ENCODE measurements around the gene CCDC188.
A peak's percentile ranks its signal among the peaks of the same experiment; 100 is the strongest.

Gene CCDC188

GRCh38 chr22:20149257-20150250 lies 1.3 kb downstream of the CCDC188 start:
- Mint-ChIP-seq H3K9me3 (no peaks in the 10 kb centered on the region), H3K27ac (no peak overlapping the region), H3K4me1 (peaks cover 8% of the 10 kb centered on the region), H3K4me3 (no peak overlapping the region), H3K27me3 (peaks cover 11% of the 10 kb centered on the region), H3K36me3 (peaks cover 11% of the 10 kb centered on the region)
- ATAC-seq: no peak

GRCh38 chr22:20148414-20148813 lies 2.4 kb downstream of the CCDC188 start:
- Mint-ChIP-seq H3K4me1 (peaks cover 8% of the 10 kb centered on the region), H3K36me3 (peaks cover 22% of the 10 kb centered on the region), H3K9me3 (no peaks in the 10 kb centered on the region), H3K27me3 (no peaks in the 10 kb centered on the region), H3K4me3 (no peak overlapping the region), H3K27ac (no peak overlapping the region)
- no peak for ATAC-seq

- peak; percentile 65 for ATAC-seq
- no peaks in the 10 kb centered on the region for H3K27me3 Mint-ChIP-seq
- peaks cover 24% of the 10 kb centered on the region for H3K36me3 Mint-ChIP-seq
- H3K4me1 Mint-ChIP-seq: peaks cover 8% of the 10 kb centered on the region
- H3K4me3 Mint-ChIP-seq: no peak overlapping the region
- H3K9me3 Mint-ChIP-seq: no peaks in the 10 kb centered on the region
- peak overlapping the region; percentile 79 for H3K27ac Mint-ChIP-seq
Observed at GRCh38 chr22:20147237-20147988, 3.4 kb downstream of the CCDC188 start.

DNA sequence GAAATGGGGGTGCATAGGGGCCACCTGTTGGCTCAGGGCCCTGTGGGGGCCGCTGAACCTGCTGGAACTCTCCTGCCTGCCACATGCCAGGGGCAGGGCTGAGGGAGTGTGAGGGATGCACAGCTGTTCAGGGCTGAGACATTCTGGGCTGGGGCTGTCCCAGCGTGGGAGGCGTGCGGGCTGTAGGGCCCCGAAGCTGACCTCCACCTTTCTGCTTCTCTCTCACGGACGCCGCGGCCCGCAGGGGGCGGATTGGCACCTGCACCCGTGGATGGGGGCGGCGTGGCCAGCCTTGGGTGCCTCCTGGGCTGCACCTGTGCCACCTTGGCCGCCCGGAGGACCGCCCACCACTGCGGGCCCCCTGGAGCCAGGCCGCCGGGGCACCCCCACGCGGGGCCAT lies 4.1 kb downstream of the CCDC188 start:
- Mint-ChIP-seq H3K4me1 (peaks cover 8% of the 10 kb centered on the region), H3K9me3 (no peaks in the 10 kb centered on the region), H3K4me3 (no peak overlapping the region), H3K27me3 (no peaks in the 10 kb centered on the region), H3K27ac (peak overlapping the region; percentile 79), H3K36me3 (peaks cover 24% of the 10 kb centered on the region)
- ATAC-seq: peak; percentile 71

DNA sequence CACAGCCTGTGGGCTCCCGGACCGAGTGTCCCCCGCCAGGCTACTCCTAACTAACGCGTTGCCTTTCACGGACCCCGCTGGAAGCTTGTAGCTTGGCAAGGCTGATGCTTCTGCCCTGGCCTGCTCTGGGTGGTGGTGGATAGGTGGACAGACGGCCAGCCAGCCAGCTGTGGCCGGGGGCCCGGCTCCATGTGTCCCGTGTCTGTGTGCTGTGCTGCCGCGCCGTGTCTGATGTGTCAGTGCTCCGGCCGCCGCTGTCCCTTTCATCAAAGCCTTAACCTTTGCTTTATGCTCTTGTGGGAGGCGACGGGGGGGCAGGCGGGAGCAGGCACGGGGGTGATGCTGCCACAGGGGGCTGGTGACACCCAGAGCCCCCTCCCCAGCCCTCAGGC lies 5.0 kb downstream of the CCDC188 start:
- H3K4me3 Mint-ChIP-seq: no peak overlapping the region
- no peaks in the 10 kb centered on the region for H3K9me3 Mint-ChIP-seq
- H3K27me3 Mint-ChIP-seq: no peaks in the 10 kb centered on the region
- ATAC-seq: no peak
- H3K36me3 Mint-ChIP-seq: peaks cover 24% of the 10 kb centered on the region
- peaks cover 8% of the 10 kb centered on the region for H3K4me1 Mint-ChIP-seq
- peak overlapping the region; percentile 79 for H3K27ac Mint-ChIP-seq

- H3K27me3 Mint-ChIP-seq: no peaks in the 10 kb centered on the region
- ATAC-seq: no peak
- peaks cover 8% of the 10 kb centered on the region for H3K4me1 Mint-ChIP-seq
- peaks cover 24% of the 10 kb centered on the region for H3K36me3 Mint-ChIP-seq
- H3K4me3 Mint-ChIP-seq: no peak overlapping the region
- H3K27ac Mint-ChIP-seq: no peak overlapping the region
- H3K9me3 Mint-ChIP-seq: no peaks in the 10 kb centered on the region
Observed at GRCh38 chr22:20145206-20145831, 5.5 kb downstream of the CCDC188 start.

DNA sequence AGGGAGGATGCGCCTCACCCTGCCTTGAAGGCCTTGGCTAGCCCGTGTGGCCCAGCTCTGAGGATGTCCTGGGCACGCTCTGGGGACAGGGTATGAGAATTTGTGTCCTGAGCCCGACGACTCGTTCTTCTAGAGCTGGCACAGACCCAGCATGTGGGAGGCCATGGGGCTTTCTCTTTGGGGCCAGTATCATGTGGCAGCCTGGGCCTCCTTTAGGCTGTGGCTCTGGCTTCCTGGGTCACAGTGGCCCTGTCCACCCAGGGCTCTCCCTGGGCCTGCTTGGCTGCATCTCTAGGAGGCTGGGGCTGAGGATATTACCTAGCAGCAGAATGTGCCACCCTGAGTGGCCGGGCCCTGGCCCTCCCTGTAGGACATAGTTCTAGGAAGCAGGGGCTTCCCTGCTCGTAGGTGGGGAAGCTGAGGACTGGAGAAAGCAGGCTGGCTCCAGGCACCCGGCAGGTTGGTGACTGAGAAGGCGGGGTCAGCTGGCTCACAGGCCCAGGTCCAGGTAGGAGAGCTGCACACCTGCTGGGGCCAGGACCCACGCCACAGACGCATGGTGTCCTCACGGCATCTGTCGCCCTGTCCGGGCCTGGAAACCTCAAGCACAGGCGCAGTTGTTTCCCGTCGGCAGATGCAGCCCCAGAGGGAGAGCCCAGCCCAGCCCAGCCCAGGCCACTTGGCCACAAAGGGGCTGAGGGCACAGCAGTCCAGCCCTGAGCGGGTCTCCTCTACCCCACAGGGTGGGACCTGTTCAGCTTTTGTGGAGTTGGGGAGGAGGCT lies 6.8 kb downstream of the CCDC188 start:
- no peak overlapping the region for H3K27ac Mint-ChIP-seq
- peaks cover 8% of the 10 kb centered on the region for H3K4me1 Mint-ChIP-seq
- H3K9me3 Mint-ChIP-seq: no peaks in the 10 kb centered on the region
- H3K27me3 Mint-ChIP-seq: no peaks in the 10 kb centered on the region
- peaks cover 36% of the 10 kb centered on the region for H3K36me3 Mint-ChIP-seq
- no peak overlapping the region for H3K4me3 Mint-ChIP-seq
- ATAC-seq: no peak

DNA sequence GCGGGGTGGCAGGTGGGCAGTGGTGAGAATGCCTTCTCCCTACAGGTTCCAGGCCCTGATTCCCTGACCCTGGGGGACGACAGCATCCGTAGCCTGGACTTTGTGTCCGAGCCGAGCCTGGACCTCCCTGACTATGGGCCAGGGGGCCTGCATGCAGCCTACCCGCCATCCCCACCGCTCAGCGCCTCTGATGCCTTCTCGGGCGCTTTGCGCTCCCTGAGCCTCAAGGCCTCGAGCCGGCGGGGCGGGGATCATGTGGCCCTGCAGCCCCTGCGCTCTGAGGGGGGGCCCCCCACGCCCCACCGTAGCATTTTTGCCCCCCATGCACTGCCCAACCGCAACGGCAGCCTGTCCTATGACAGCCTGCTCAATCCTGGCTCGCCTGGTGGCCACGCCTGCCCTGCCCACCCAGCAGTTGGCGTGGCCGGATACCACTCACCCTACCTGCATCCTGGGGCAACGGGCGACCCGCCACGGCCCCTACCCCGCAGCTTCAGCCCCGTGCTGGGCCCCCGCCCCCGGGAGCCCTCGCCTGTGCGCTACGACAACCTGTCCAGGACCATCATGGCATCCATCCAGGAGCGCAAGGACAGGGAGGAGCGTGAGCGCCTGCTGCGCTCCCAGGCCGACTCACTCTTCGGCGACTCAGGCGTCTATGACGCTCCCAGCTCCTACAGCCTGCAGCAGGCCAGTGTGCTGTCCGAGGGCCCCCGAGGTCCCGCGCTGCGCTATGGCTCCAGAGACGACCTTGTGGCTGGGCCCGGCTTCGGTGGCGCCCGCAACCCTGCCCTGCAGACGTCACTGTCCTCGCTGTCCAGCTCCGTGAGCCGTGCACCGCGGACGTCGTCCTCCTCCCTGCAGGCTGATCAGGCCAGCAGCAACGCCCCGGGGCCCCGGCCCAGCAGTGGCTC lies 7.9 kb downstream of the CCDC188 start:
- H3K36me3 Mint-ChIP-seq: peaks cover 37% of the 10 kb centered on the region
- ATAC-seq: no peak
- no peak overlapping the region for H3K4me3 Mint-ChIP-seq
- H3K27ac Mint-ChIP-seq: no peak overlapping the region
- peaks cover 11% of the 10 kb centered on the region for H3K4me1 Mint-ChIP-seq
- no peaks in the 10 kb centered on the region for H3K27me3 Mint-ChIP-seq
- no peaks in the 10 kb centered on the region for H3K9me3 Mint-ChIP-seq

- H3K4me1 Mint-ChIP-seq: peaks cover 18% of the 10 kb centered on the region
- H3K36me3 Mint-ChIP-seq: peaks cover 38% of the 10 kb centered on the region
- no peak overlapping the region for H3K4me3 Mint-ChIP-seq
- no peak overlapping the region for H3K27ac Mint-ChIP-seq
- ATAC-seq: no peak
- no peaks in the 10 kb centered on the region for H3K9me3 Mint-ChIP-seq
- no peaks in the 10 kb centered on the region for H3K27me3 Mint-ChIP-seq
Observed at GRCh38 chr22:20141186-20142077, 9.4 kb downstream of the CCDC188 start.

DNA sequence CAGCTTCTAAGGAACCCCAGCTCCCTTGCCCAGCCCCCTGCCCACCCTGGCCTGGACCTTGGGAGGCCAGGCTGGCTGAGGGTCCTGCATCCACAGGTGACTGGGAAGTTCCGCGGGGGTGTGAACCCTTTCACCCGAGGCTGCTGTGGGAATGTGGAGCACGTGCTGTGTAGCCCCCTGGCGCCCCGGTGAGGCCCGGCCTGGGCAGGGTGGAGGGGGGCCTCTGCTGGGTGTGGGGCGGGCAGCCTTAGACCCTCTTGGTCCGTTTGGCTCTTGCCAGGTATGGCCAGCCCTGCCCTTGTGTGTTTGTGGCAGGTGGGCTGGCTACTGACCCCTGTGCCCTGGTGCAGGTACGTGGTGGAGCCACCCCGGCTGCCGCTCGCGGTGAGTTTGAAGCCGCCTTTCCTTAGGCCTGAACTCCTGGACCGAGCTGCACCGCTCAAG lies 10.3 kb downstream of the CCDC188 start:
- Mint-ChIP-seq H3K27ac (no peak overlapping the region), H3K9me3 (no peaks in the 10 kb centered on the region), H3K36me3 (peaks cover 37% of the 10 kb centered on the region), H3K4me3 (no peak overlapping the region), H3K27me3 (no peaks in the 10 kb centered on the region), H3K4me1 (peaks cover 21% of the 10 kb centered on the region)
- no peak for ATAC-seq

GRCh38 chr22:20140107-20140445 lies 10.8 kb downstream of the CCDC188 start:
- Mint-ChIP-seq H3K36me3 (peaks cover 33% of the 10 kb centered on the region), H3K9me3 (no peaks in the 10 kb centered on the region), H3K4me3 (no peak overlapping the region), H3K27me3 (no peaks in the 10 kb centered on the region), H3K27ac (no peak overlapping the region), H3K4me1 (peaks cover 26% of the 10 kb centered on the region)
- no peak for ATAC-seq

DNA sequence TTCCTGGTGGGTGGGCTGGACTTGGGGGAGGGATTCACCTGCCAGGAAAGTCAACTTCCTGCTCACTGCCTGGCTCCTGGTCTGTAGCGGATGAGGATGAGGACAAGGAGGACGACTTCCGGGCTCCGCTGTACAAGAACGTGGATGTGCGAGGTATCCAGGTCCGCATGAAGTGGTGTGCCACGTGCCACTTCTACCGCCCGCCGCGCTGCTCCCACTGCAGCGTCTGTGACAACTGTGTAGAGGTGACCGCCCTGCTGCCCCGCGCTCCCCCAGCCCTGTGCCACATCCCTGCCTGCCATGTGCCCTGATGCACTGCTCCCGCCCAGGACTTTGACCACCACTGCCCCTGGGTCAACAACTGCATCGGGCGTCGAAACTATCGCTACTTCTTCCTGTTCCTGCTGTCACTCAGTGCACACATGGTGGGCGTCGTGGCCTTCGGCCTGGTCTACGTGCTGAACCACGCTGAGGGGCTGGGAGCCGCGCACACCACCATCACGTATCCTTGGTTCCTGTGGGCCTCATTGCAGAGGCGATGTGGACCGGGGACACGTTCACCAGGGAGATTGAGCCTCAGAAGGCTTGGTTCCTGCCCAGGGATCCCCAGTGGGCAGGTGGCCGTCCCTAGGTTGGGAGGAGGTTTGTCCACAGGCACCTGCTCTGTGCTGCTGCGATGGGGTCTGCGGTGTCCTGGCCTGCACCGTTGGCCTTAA lies 11.3 kb downstream of the CCDC188 start:
- ATAC-seq: no peak
- Mint-ChIP-seq H3K36me3 (peaks cover 31% of the 10 kb centered on the region), H3K27me3 (no peaks in the 10 kb centered on the region), H3K4me3 (no peak overlapping the region), H3K9me3 (no peaks in the 10 kb centered on the region), H3K27ac (no peak overlapping the region), H3K4me1 (peaks cover 30% of the 10 kb centered on the region)

- Mint-ChIP-seq H3K4me3 (no peak overlapping the region), H3K27ac (no peak overlapping the region), H3K36me3 (peaks cover 24% of the 10 kb centered on the region), H3K4me1 (peaks cover 37% of the 10 kb centered on the region), H3K27me3 (no peaks in the 10 kb centered on the region), H3K9me3 (no peaks in the 10 kb centered on the region)
- no peak for ATAC-seq
Observed at GRCh38 chr22:20138868-20139267, 12.0 kb downstream of the CCDC188 start.

All from stimulated activated memory B cell treated with anti-CD40 and anti-IgM and Interleukin-4, amounts not matched to agents 10 μg/mL and 1 μg/mL and 100 μg/mL, for 72 hours (primary cell).